Uterus (tissue), 4 donors: ENCODE measurements around the gene PRIM2. TPM values are rescaled to one million over a fixed set of nuclear protein-coding genes. Genes with fewer than 3 reads are reported as not detected.
A peak's percentile ranks its signal among the peaks of the same experiment; 100 is the strongest.
"Not testable (repeated sequence)": the region's sequence is repeated elsewhere in the genome, so short reads cannot be mapped to it uniquely, and the experiment has no call there.

ENCODE experiments used
- DNase-seq, 2 donors: peaks; one replicate each; pipeline ENCODE4 v3.0.0-alpha.2; 2019 to 2020
- H3K27ac ChIP-seq, 2 donors: fragments of 200-600 bp; sonication (generic); 1 replicate in 1 of 2; 2 replicates in 1 of 2; pipeline ENCODE4 v1.5.1; 2016 to 2018
- H3K27me3 ChIP-seq, 2 donors: fragments of 200-600 bp; sonication (generic); one replicate each; pipeline ENCODE4 v1.5.1; 2018 to 2019; ENCODE audit warnings: control low read depth in 1 of 2
- H3K36me3 ChIP-seq, 2 donors: fragments of 200-600 bp; sonication (generic); one replicate each; pipeline ENCODE4 v1.5.1; 2019; ENCODE audit warnings: control low read depth in 1 of 2
- H3K4me1 ChIP-seq, 2 donors: fragments of 200-600 bp; sonication (generic); one replicate each; pipeline ENCODE4 v1.5.1; 2018 to 2019; ENCODE audit warnings: control low read depth in 1 of 2
- H3K4me3 ChIP-seq, 2 donors: fragments of 200-600 bp; sonication (generic); 1 replicate in 1 of 2; 2 replicates in 1 of 2; pipeline ENCODE4 v1.5.1; 2018 to 2019; ENCODE audit warnings: mild to moderate bottlenecking in 1 of 2
- H3K9me3 ChIP-seq, 2 donors: fragments of 200-600 bp; sonication (generic); one replicate each; pipeline ENCODE4 v1.5.1; 2019; ENCODE audit warnings: control low read depth in 1 of 2
- intact Hi-C: fragments of 100-400 bp; cut with DNase I; formaldehyde crosslinking; loops from one replicate; pipeline ENCODE4 v1.15.1; 2023; ENCODE audit warnings: low total_unique reads
- total RNA-seq, 4 donors: library from RNA; depleted of rRNA in 3 of 4; stranded (reverse); fragments of >200 nt in 3 of 4; gene quantifications; one replicate each; pipeline versions ENCODE4 v1.1.0 to v1.2.4, GENCODE V29; 2014 to 2023
- TF ChIP-seq, protein P1 (sequence below), 4 experiments: fragments of 200-600 bp in 2 of 4; fragments of 450-650 bp in 2 of 4; sonication (generic) in 2 of 4; IDR thresholded peaks; one replicate each; pipeline ENCODE4 v1.5.1; 2016 to 2019; ENCODE audit warnings: antibody characterized with exemption in 4 of 4, mild to moderate bottlenecking in 2 of 4, moderate library complexity in 1 of 4
- donor health status: DM: yes; HTN: yes; CAD: no.

The PRIM2 gene
- total RNA-seq, 4 donors from 2014 or later: 2.4 to 46.9 (median 23.1) TPM

DNA sequence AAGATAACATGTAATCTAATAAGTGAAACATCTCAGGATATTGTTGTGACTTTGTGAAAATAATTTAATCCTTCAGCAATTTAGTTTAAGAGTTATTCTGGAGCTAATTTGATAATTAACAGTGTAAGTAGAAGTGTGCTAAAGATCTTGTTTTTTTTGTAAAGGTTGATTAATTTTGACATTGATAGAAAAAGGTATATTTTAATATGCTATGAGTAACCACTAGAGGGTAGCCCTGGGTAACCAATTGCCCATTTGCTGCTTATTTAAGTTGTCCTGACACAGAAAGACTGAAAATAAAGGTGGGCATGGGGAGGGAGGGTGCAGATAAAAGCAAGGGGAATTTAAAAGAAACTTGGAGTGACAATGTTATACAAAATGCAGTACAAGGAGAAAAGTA is 262.1 kb downstream of the PRIM2 start:
- H3K9me3 ChIP-seq, DNase-seq, intact Hi-C loops, H3K4me1 ChIP-seq, H3K27ac ChIP-seq, H3K4me3 ChIP-seq, H3K27me3 ChIP-seq, H3K36me3 ChIP-seq: not testable (repeated sequence)
- TF ChIP-seq, protein P1, sequence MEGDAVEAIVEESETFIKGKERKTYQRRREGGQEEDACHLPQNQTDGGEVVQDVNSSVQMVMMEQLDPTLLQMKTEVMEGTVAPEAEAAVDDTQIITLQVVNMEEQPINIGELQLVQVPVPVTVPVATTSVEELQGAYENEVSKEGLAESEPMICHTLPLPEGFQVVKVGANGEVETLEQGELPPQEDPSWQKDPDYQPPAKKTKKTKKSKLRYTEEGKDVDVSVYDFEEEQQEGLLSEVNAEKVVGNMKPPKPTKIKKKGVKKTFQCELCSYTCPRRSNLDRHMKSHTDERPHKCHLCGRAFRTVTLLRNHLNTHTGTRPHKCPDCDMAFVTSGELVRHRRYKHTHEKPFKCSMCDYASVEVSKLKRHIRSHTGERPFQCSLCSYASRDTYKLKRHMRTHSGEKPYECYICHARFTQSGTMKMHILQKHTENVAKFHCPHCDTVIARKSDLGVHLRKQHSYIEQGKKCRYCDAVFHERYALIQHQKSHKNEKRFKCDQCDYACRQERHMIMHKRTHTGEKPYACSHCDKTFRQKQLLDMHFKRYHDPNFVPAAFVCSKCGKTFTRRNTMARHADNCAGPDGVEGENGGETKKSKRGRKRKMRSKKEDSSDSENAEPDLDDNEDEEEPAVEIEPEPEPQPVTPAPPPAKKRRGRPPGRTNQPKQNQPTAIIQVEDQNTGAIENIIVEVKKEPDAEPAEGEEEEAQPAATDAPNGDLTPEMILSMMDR (IDR thresholded peaks at IDR 0.05): peak in 1 of 4 experiments; percentile 29

DNA sequence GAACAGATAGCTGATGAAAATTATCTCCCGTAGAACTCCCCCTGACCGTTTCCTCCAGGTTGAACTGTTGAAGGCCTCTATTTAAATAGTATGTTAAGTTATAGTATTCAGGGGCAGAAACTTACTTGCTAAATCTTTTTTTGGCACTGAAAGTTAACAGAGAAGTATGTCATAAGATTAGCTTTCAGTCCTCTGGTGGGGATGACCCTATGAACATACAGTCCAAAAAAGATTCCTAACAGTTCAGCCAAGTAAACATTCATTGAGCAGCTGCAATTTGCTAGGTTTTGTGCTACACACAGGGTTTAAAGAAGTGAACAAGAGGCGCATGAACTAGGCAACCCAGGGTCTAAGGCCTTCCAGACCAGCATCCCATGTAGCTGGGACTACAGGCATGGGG is 264.2 kb downstream of the PRIM2 start:
- H3K36me3 ChIP-seq, H3K4me3 ChIP-seq, intact Hi-C loops, H3K27ac ChIP-seq, H3K9me3 ChIP-seq, H3K4me1 ChIP-seq, DNase-seq, H3K27me3 ChIP-seq: not testable (repeated sequence)

DNA sequence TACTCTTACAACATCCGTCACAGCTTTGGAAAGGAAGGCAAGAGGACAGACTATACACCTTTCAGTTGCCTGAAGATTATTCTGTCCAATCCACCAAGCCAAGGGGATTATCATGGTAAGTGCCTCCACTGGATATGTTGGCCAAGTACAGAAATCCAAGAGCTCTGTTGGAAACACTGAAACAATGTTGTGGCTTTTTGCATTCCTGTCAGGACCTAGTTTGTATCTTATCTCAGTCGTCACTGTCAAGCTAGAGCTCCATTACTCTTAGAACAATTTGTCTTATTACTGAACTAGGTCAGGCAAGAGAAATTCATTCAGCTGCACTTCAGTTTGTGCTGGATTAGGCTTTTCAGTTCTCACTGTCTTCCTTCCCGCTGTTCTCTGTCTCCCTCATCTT is 283.7 kb downstream of the PRIM2 start:
- H3K4me3 ChIP-seq, H3K36me3 ChIP-seq, H3K9me3 ChIP-seq, DNase-seq, H3K27me3 ChIP-seq, H3K4me1 ChIP-seq, H3K27ac ChIP-seq, intact Hi-C loops: not testable (repeated sequence)

DNA sequence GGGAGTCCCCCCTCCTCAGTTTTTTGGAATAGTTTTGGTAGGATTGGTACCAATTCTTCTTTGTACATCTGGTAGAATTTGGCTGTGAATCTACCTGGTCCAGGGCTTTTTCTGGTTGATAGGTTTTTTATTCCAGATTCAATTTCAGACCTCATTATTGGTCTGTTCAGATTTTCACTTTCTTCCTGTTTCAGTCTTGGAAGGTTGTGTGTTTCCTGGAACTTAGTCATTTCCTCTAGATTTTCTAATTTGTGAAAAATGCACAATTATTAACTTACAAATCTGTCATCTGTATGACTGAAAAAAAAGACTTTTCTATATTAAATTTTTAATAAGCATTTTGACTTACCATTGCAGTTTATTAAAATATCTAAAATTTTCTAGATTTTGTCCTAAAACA is 287.9 kb downstream of the PRIM2 start:
- H3K9me3 ChIP-seq, H3K36me3 ChIP-seq, H3K27me3 ChIP-seq, H3K4me1 ChIP-seq, H3K4me3 ChIP-seq, DNase-seq, intact Hi-C loops, H3K27ac ChIP-seq: not testable (repeated sequence)

DNA sequence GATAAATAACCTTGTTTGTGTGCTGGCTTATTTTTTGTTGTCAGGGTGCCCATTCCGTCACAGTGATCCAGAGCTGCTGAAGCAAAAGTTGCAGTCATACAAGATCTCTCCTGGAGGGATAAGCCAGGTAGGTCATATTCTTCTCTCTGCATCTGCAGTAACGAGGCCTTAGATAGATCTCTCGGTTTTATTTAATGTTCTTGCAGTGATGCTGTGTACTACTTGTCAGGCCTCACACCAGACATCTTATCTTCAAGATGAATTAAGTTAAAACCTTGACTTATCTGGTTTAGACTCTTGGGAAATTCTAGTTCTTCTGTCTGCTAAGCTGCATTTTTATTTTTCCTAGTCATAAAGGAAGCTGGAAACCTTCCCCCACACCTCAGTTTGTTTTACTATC is 288.9 kb downstream of the PRIM2 start:
- H3K4me3 ChIP-seq, H3K9me3 ChIP-seq, H3K4me1 ChIP-seq, intact Hi-C loops, H3K27ac ChIP-seq, DNase-seq, H3K36me3 ChIP-seq, H3K27me3 ChIP-seq: not testable (repeated sequence)

DNA sequence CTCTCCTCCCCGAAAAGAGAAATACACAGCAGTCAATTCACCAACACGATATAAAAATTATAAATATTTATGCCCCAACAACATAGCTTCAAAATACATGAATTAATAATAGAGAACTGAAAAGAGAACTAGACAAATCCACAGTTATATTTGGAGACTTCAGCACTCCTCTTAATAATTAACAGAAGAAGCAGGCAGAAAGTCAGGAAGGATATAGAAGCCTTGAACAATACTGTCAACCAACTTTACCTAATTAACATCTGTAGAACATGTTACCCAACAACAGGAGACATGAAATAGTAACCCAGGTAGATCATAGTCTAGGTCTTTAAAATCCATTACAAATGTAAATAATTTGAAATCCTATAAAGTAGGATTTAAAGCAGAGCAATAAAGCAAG is 293.2 kb downstream of the PRIM2 start:
- DNase-seq, H3K4me3 ChIP-seq, H3K27ac ChIP-seq, intact Hi-C loops, H3K27me3 ChIP-seq, H3K9me3 ChIP-seq, H3K4me1 ChIP-seq, H3K36me3 ChIP-seq: not testable (repeated sequence)

DNA sequence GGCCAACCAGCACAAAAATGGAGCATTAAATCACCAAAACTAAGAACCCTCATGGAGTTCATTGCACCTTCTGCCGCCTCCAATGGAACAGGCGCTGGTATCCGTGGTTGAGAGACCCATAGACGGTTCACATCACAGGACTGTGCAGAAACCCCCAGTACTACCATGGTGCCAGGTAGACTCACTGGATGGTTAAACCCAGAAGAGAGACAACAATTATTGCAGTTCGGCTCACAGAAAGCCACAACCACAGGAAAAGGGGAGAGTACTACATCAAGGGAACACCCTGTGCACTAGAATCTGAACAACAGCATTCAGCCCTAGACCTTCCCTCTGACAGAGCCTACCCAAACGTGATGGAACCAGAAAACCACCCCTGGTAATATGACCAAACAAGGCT is 301.5 kb downstream of the PRIM2 start:
- H3K27ac ChIP-seq, DNase-seq, H3K27me3 ChIP-seq, intact Hi-C loops, H3K4me3 ChIP-seq, H3K4me1 ChIP-seq, H3K9me3 ChIP-seq, H3K36me3 ChIP-seq: not testable (repeated sequence)

DNA sequence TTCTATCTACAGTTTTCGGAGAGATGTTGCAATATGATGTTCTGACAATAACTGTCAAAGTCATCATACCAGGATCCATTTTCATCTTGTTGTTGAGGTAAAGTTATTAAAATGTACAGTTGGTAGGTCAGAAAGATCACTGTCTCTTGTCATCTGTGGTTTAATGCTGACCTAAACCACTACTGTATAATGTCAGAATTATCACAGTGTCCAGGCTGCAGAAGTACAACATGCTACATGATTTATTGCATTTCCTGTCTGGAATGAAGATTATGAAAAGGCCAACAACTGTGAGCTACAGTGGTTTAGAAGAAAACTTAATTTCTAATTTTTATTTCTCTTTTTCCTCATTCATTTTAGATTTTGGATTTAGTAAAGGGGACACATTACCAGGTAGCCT is 314.3 kb downstream of the PRIM2 start:
- H3K4me3 ChIP-seq, H3K27me3 ChIP-seq, intact Hi-C loops, H3K27ac ChIP-seq, H3K4me1 ChIP-seq, DNase-seq, H3K36me3 ChIP-seq, H3K9me3 ChIP-seq: not testable (repeated sequence)

DNA sequence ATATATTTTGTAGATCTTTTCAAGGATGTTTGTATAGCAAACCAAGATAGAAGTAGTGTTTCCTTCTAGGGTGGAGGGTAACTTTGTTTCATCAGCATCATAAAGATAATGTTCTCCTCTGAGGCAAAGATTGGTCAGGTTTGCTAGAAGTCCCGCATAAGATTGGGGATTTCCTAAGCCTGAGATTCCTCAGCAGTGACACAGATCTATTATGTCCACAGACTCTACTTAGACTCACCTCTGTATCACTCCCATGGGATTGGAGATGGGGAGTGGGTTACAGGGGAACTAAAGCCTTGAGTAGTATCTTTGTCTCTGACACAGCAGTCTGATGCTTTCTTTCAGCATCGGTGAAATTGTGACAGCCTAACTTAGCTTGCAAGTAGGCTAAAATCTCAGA is 341.1 kb downstream of the PRIM2 start:
- H3K9me3 ChIP-seq, H3K27me3 ChIP-seq, intact Hi-C loops, H3K27ac ChIP-seq, H3K4me1 ChIP-seq, DNase-seq, H3K36me3 ChIP-seq, H3K4me3 ChIP-seq: not testable (repeated sequence)

DNA sequence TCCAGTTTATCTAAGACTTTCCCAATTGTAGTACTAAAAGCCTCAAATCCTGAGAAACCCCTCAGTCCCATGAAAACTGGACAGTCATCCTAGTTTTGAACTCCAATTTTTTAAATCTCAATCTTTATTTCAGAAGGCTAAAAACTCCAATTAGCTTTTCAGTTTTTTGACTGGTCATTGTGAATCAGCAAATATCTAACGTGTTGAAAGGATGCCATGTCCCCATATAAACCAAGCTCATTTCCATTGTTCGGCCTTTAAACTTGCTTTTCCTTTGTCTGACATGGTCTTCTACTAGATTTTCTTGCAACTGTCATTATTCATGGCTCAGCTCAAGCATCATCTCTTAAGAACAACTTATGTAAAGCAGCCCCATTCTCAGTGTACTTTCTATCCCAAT is 342.4 kb downstream of the PRIM2 start:
- H3K4me3 ChIP-seq, DNase-seq, H3K4me1 ChIP-seq, intact Hi-C loops, H3K27ac ChIP-seq, H3K36me3 ChIP-seq, H3K9me3 ChIP-seq, H3K27me3 ChIP-seq: not testable (repeated sequence)

DNA sequence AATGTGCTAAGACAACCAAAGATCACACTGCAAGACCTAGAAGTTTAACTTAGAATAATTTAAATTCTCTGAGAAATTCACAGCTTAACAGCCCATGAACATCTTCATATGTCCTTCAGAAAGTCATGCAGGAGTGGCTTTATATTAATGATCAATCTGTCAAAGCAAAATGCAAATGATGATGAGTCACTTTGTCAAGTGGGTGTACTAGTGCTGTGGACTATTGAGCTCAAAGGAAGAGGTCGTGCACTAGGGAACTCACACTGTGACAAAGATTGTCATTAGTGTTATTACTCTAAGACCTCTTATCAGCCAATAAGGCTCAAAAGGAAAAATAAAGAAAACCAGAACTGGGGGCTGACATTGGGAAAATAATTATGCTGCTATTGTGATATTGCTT is 343.5 kb downstream of the PRIM2 start:
- H3K27ac ChIP-seq, H3K27me3 ChIP-seq, DNase-seq, H3K36me3 ChIP-seq, H3K4me1 ChIP-seq, H3K9me3 ChIP-seq, H3K4me3 ChIP-seq, intact Hi-C loops: not testable (repeated sequence)

DNA sequence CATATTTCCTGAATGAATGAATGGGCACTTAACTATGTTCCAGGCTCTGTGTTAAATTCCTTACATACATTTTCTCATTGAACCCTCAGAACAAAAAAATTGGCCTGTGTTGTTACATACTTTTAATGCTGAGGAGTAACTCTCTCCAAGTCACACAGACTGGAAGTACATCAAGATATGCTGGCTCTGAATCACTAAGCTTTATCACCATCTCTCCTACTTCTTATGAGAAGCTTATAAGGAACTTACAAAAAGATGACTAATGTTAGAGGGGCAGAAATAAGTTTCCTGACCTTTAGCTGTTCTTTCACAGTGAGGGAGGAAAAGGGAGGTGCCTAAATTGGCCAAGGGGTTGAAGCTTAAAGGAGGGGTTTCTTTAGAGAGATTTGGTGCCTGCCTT is 350.7 kb downstream of the PRIM2 start:
- intact Hi-C loops, H3K27me3 ChIP-seq, H3K4me3 ChIP-seq, H3K27ac ChIP-seq, H3K36me3 ChIP-seq, DNase-seq, H3K4me1 ChIP-seq, H3K9me3 ChIP-seq: not testable (repeated sequence)

DNA sequence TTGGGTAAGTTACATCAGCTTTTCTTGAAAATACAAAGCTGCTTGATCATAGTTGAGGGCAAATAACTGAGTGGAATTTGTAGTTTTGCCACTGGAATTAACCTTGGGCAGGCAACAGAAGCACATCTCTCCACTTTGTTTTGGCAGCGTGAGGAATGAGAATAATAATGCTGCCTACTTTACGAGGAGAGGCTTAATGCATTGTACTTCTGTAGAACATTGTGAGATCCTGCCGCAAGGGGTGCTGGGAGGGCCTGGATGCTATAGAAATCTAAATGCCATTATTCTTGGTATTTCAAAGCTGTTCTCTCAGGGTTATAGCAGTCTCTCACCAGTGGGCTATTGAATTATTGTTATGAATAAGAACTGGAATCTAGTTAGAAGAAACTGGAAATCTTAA is 353.8 kb downstream of the PRIM2 start:
- H3K27me3 ChIP-seq, H3K4me3 ChIP-seq, intact Hi-C loops, H3K4me1 ChIP-seq, H3K9me3 ChIP-seq, H3K36me3 ChIP-seq, H3K27ac ChIP-seq, DNase-seq: not testable (repeated sequence)
